GM21390 (cell line): ENCODE measurements around the gene MCOLN2.
"Not testable (repeated sequence)": the region's sequence is repeated elsewhere in the genome, so short reads cannot be mapped to it uniquely, and the experiment has no call there.

Experiments
- ATAC-seq: cut with Tn5 transposase; IDR thresholded peaks from one replicate; pipeline ENCODE4 v1.9.1; 2021; ENCODE audit not compliant: unreplicated experiment

The MCOLN2 gene

GRCh38 chr1:84902727-84903126 is 94.2 kb downstream of the MCOLN2 start:
- not testable (repeated sequence) for ATAC-seq

- ATAC-seq, result no peak
Measured at GRCh38 chr1:84899969-84900368, 96.9 kb downstream of the MCOLN2 start.

GRCh38 chr1:84896279-84896678 is 100.6 kb downstream of the MCOLN2 start:
- no peak for ATAC-seq

- no peak for ATAC-seq
Measured at GRCh38 chr1:84892705-84893618, 104.0 kb downstream of the MCOLN2 start, which contains the start of gene LPAR3. LPAR3 (minus strand) TSS chr1:84893206; CDS start chr1:84866120, 27,086 bp downstream.

GRCh38 chr1:84890566-84890965 is 106.3 kb downstream of the MCOLN2 start:
- ATAC-seq, result no peak

GRCh38 chr1:84889437-84889836 is 107.5 kb downstream of the MCOLN2 start:
- no peak for ATAC-seq

- ATAC-seq, result no peak
Measured at GRCh38 chr1:84888753-84889152, 108.2 kb downstream of the MCOLN2 start.

GRCh38 chr1:84887261-84887934 is 109.5 kb downstream of the MCOLN2 start:
- ATAC-seq, result no peak

- no peak for ATAC-seq
Measured at GRCh38 chr1:84885469-84885868, 111.4 kb downstream of the MCOLN2 start.

GRCh38 chr1:84884671-84885389 is 112.1 kb downstream of the MCOLN2 start:
- no peak for ATAC-seq

- ATAC-seq, result no peak
Measured at GRCh38 chr1:84883286-84883685, 113.6 kb downstream of the MCOLN2 start.

GRCh38 chr1:84877592-84877991 is 119.3 kb downstream of the MCOLN2 start:
- ATAC-seq, result no peak

GRCh38 chr1:84876353-84876752 is 120.6 kb downstream of the MCOLN2 start:
- no peak for ATAC-seq
